Immature natural killer cell (primary cell): ENCODE results near the gene SLC6A18. TPM values are rescaled to one million over a fixed set of nuclear protein-coding genes. Genes with fewer than 3 reads are reported as not detected.
"Not testable (repeated sequence)": the region's sequence is repeated elsewhere in the genome, so short reads cannot be mapped to it uniquely, and the experiment has no call there.

Source experiments
- DNase-seq, 3 donors: peaks; one replicate each; pipeline ENCODE4 v3.0.0; 2022; ENCODE audit warnings: mixed read lengths in 1 of 3
- H3K27ac Mint-ChIP-seq, 6 donors: one replicate each; pipeline ENCODE4 v1.8.0; 2020; ENCODE audit warnings: mixed read lengths in 6 of 6, mild to moderate bottlenecking in 5 of 6, inconsistent platforms in 4 of 6, moderate library complexity in 3 of 6
- H3K27me3 Mint-ChIP-seq, 3 donors: one replicate each; pipeline ENCODE4 v1.8.0; 2020 to 2021; ENCODE audit warnings: low read depth in 3 of 3, mild to moderate bottlenecking in 3 of 3, mixed read lengths in 3 of 3, moderate library complexity in 3 of 3, inconsistent platforms in 1 of 3
- H3K36me3 Mint-ChIP-seq, 3 donors: one replicate each; pipeline ENCODE4 v1.8.0; 2020; ENCODE audit warnings: mixed read lengths in 3 of 3, inconsistent platforms in 2 of 3, mild to moderate bottlenecking in 2 of 3
- H3K4me1 Mint-ChIP-seq, 2 donors: one replicate each; pipeline ENCODE4 v1.8.0; 2020; ENCODE audit warnings: inconsistent platforms in 2 of 2, mild to moderate bottlenecking in 2 of 2, mixed read lengths in 2 of 2, moderate library complexity in 1 of 2
- H3K4me3 Mint-ChIP-seq, 5 donors: one replicate each; pipeline ENCODE4 v1.8.0; 2020; ENCODE audit warnings: mild to moderate bottlenecking in 5 of 5, mixed read lengths in 5 of 5, inconsistent platforms in 3 of 5, moderate library complexity in 3 of 5
- H3K9me3 Mint-ChIP-seq, 6 donors: one replicate each; pipeline ENCODE4 v1.8.0; 2020; ENCODE audit warnings: mild to moderate bottlenecking in 6 of 6, mixed read lengths in 6 of 6, inconsistent platforms in 4 of 6, moderate library complexity in 3 of 6
- polyA plus RNA-seq, 3 donors: library from polyadenylated mRNA; unstranded; fragments of 300-500 nt; fragmentation: Illumina TruSeq; gene quantifications; one replicate each; pipeline ENCODE4 v1.2.3, GENCODE V29; 2021

The SLC6A18 gene
- polyA plus RNA-seq, 3 donors from 2014 or later = not detected

DNA sequence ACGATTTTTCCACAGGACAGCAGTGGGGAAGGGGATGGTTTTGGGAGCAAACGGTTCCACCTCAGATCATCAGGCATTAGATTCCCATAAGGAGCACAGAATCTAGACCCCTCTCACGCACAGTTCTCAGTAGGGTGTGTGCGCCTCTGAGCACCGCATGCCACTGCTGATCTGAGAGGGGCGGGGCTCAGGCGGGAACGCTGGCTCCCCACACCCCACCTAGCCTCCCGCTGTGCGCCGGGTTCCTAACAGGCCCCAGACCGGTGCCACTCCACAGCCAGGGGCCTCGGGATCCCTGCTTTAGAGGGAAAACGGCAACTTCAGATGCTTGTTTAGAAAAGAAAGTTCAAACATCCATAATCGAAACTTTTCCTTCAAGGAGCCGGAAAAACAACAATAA is 49.3 kb downstream of the SLC6A18 start:
- Mint-ChIP-seq H3K4me3 (no peak overlapping the region), H3K27ac (no peak overlapping the region), H3K36me3 (no peaks in the 10 kb centered on the region), H3K4me1 (peaks cover 11% of the 10 kb centered on the region in 2 donors), H3K9me3 (no peaks in the 10 kb centered on the region), H3K27me3 (peaks cover 2 to 4% (median 3%) of the 10 kb centered on the region in 3 donors)
- no peak for DNase-seq

DNA sequence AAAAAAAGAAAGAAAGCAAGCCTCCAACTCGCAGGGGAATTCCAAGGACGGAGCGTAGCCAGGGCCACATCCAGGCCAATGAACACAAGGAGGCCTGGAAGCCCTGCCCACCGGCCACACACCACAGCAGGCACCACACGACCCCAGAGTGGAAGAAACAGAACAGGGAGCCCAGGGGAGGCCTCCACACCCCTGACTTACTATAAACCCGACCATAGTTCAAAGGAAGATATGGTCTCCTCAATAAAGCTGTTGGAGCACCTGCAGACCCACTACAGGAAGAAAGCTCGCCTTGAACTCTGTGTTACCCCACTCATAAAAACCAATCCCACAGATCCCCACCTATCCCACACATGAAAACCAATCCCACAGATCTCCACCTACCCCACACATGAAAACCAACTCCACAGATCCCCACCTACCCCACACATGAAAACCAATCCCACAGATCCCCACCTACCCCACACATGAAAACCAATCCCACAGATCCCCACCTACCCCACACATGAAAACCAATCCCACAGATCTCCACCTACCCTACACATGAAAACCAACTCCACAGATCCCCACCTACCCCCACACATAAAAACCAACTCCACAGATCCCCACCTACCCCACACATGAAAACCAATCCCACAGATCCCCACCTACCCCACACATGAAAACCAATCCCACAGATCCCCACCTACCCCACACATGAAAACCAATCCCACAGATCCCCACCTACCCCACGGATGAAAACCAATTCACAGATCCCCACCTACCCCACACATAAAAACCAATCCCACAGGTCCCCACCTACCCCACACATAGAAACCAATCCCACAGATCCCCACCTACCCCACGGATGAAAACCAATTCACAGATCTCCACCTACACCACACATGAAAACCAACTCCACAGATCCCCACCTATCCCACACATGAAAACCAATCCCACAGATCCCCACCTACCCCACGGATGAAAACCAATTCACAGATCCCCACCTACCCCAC is 50.5 kb downstream of the SLC6A18 start:
- not testable (repeated sequence) for H3K9me3 Mint-ChIP-seq, DNase-seq, H3K27ac Mint-ChIP-seq, H3K27me3 Mint-ChIP-seq, H3K4me3 Mint-ChIP-seq, H3K36me3 Mint-ChIP-seq
- peaks cover 11% of the 10 kb centered on the region in 2 donors for H3K4me1 Mint-ChIP-seq

DNA sequence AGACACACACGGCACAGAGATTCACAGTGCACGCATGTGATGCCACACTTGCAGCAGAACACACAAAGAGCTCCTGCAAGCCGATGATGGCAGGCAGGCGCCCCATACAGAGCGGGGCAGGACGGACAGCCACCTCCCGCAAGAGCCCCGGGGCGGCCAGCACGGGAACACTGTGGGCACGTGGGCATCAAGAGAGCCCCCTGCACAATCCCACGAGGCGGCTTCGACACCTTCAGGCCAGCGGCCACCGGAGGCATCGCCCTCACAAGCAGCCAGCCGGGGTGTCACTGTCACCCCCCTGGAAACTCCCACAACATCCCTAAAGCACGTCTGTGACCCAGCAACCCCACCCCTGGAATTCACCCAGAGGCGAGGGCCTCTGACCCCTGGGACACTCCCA is 51.7 kb downstream of the SLC6A18 start:
- Mint-ChIP-seq H3K27ac (peak overlapping the region in 2 of 6 donors; percentile 42 to 62), H3K9me3 (no peaks in the 10 kb centered on the region), H3K36me3 (no peaks in the 10 kb centered on the region), H3K4me1 (peaks cover 11% of the 10 kb centered on the region in 2 donors), H3K4me3 (peak overlapping the region in 2 of 5 donors; percentile 15 to 36), H3K27me3 (peaks cover 2 to 3% (median 2%) of the 10 kb centered on the region in 3 donors)
- no peak for DNase-seq

DNA sequence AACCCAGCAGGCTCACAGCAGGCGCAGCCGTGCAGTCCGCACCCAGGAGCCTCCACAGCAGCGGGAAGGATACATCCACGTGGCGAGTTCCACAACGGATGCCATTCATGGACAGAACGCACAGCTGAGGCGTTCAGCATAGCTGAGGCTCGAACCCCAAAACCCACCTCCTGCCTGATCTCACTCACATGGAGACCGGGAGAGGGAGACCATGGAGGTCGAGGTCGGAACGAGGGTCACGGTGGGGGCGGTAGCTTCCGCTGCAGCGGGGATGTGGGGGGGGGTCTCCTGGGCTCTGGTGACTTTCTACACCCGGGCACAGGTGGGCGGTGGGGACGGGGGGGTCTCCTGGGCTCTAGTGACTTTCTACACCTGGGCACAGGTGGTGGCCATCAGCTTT is 52.1 kb downstream of the SLC6A18 start:
- peaks cover 11% of the 10 kb centered on the region in 2 donors for H3K4me1 Mint-ChIP-seq
- no peaks in the 10 kb centered on the region for H3K9me3 Mint-ChIP-seq
- H3K36me3 Mint-ChIP-seq = no peaks in the 10 kb centered on the region
- H3K27me3 Mint-ChIP-seq = peaks cover 2 to 3% (median 2%) of the 10 kb centered on the region in 3 donors
- DNase-seq = no peak
- H3K27ac Mint-ChIP-seq = no peak overlapping the region
- no peak overlapping the region for H3K4me3 Mint-ChIP-seq

DNA sequence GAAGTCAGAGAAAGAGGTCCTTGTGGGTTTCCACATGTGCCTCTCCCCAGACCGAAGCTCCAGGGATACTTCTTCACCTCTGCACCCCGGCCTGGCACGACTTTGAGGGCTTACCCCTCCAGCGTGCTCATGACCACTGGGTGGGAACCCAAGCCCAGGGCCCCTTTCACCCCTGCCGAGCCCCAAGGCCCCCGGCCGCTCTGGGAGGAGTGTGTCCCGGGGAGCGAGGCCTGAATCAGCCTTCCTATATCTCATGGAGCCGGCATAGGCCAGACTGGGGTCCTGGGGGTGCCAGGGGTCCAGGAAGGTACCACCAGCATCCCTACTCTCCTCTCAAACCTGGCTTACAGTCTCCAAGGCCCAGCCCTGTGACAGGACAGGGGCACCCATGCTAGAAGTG is 52.6 kb downstream of the SLC6A18 start:
- Mint-ChIP-seq H3K4me3 (no peak overlapping the region), H3K27ac (no peak overlapping the region), H3K4me1 (peaks cover 11% of the 10 kb centered on the region in 2 donors), H3K9me3 (no peaks in the 10 kb centered on the region), H3K36me3 (no peaks in the 10 kb centered on the region), H3K27me3 (peaks cover 2 to 4% (median 2%) of the 10 kb centered on the region in 3 donors)
- DNase-seq = no peak

DNA sequence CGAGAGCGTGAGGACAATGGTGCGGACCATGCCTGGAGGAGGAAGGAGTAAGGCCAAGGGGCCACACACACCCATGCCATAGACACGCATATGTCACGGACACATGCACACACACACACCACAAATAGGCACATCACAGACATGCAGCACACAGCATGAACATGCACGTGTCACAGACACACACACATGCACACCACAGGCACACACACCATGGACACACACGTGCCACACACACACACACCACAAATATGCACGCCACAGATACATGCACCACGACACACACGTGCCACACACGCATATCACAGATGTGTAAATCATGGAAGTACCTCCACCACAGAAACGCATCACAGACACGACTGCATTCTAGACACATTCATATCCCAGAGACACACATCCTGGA is 53.0 kb downstream of the SLC6A18 start:
- H3K36me3 Mint-ChIP-seq = no peaks in the 10 kb centered on the region
- H3K4me1 Mint-ChIP-seq = peaks cover 11% of the 10 kb centered on the region in 2 donors
- H3K27ac Mint-ChIP-seq = no peak overlapping the region
- peaks cover 2 to 7% (median 2%) of the 10 kb centered on the region in 3 donors for H3K27me3 Mint-ChIP-seq
- H3K4me3 Mint-ChIP-seq = no peak overlapping the region
- no peaks in the 10 kb centered on the region for H3K9me3 Mint-ChIP-seq
- DNase-seq = no peak

DNA sequence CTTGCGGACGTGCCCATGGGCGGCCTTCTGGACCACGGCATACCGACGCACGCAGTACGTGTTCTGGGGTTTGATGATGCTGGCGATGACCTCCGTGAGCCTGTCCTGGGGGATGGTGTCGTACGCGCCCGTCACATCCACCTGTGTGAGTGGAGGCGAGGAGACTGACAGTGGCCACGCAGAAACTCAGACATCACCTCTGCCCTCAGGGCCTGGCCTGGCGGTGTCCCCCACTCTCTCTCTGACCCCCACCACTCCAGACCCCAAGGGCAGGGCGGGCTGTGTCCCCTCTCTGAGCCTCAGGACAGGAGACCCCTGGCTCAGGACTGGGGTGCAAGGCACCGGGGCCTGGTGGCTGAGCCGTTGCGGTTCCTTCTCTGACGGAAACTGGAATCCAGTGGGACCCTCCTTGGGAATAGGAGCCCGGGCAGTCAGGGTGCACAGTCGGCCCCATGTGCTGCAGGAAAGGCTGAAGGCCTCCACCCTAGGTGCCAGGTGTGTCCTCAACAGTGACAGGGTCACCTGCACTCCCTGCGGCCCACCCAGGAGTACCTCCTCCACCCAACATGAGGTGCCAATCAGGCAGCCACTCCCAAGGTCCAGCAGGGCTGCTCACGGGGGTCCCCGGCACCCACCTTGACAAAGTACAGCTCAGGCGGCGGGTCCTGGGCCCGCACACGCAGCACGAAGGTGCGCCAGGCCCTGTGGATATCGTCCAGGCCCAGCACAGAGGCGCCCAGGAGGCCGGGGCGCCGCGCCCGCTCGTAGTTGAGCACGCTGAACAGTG is 53.7 kb downstream of the SLC6A18 start:
- Mint-ChIP-seq H3K4me1 (peaks cover 11% of the 10 kb centered on the region in 2 donors), H3K4me3 (no peak overlapping the region), H3K9me3 (no peaks in the 10 kb centered on the region), H3K27ac (no peak overlapping the region), H3K36me3 (no peaks in the 10 kb centered on the region), H3K27me3 (peaks cover 0 to 7% (median 2%) of the 10 kb centered on the region in 3 donors)
- DNase-seq = no peak

DNA sequence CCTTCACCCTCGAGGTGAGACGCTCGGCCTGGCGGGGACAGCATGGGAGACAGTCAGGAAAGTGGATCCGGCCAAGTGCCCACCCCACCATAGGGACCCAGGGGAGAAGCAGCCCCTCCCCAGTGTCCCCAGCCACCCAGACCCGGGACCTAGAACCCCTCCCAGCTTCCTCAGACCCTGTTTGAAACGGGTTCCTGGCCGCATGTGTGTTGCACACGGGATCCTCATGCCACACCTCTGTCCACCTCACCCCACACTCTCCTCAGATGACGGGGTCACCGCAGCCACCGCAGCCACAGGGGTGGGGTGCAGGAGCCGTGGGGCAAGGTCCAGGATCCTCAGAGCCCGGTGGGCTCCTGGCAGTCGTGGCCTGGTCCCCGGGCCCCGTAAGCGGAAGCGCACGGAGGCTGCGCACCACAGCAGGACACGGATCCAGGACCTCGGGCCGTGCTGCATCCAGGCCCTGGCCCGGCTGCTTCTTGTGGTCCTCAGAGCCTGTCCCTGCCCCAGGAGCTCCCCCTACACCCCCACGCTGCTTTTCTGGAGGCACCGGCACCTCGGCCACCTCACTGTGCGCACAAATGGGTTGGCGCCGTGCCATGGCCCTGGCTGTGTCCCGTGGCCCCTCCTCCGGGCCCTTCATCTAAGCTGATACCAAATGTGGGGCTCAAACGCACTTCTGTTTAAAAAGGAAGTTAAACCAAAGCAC is 54.4 kb downstream of the SLC6A18 start:
- Mint-ChIP-seq H3K27me3 (peaks cover 0 to 7% (median 2%) of the 10 kb centered on the region in 3 donors), H3K27ac (no peak overlapping the region), H3K9me3 (no peaks in the 10 kb centered on the region), H3K36me3 (no peaks in the 10 kb centered on the region), H3K4me3 (no peak overlapping the region), H3K4me1 (peaks cover 11% of the 10 kb centered on the region in 2 donors)
- DNase-seq = no peak

DNA sequence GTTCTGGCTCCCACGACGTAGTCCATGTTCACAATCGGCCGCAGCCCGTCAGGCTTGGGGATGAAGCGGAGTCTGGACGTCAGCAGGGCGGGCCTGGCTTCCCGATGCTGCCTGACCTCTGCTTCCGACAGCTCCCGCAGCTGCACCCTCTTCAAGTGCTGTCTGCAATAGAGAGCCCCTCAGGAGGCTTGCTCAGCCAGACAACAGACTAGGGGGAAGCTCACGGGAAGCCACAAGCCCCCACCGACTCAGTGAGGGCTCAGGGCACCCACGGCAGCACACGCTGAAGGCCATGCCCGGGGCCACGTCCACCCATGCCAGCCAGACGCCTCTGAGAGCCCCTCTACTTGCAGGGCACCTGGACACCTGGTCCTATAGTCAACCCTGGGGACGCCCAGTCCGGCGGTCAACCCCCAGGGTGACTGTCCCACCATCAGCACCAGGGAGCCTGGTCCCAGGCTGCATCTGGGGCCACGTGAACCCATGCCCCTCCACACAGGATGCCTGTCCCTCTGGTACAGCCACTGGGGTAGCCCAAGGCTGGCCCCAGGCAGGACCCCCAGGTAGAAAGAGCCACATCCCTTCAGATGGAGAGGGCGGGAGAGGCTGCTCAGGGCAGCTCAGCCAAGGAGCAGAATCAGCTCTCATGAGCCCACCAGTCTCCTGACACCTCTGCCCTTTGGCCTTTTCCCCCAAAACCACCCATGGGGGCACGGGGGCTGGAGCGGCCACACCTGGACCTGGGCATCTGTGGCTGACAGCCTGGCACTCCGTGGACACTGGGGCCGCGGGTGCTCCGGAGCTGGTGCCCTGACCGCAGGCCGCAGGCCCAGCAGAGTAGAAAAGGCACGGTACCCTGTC is 55.2 kb downstream of the SLC6A18 start:
- no peak overlapping the region for H3K27ac Mint-ChIP-seq
- peaks cover 9 to 11% of the 10 kb centered on the region in 2 donors for H3K4me1 Mint-ChIP-seq
- no peak for DNase-seq
- no peaks in the 10 kb centered on the region for H3K9me3 Mint-ChIP-seq
- no peaks in the 10 kb centered on the region for H3K36me3 Mint-ChIP-seq
- peaks cover 0 to 6% (median 2%) of the 10 kb centered on the region in 3 donors for H3K27me3 Mint-ChIP-seq
- no peak overlapping the region for H3K4me3 Mint-ChIP-seq

DNA sequence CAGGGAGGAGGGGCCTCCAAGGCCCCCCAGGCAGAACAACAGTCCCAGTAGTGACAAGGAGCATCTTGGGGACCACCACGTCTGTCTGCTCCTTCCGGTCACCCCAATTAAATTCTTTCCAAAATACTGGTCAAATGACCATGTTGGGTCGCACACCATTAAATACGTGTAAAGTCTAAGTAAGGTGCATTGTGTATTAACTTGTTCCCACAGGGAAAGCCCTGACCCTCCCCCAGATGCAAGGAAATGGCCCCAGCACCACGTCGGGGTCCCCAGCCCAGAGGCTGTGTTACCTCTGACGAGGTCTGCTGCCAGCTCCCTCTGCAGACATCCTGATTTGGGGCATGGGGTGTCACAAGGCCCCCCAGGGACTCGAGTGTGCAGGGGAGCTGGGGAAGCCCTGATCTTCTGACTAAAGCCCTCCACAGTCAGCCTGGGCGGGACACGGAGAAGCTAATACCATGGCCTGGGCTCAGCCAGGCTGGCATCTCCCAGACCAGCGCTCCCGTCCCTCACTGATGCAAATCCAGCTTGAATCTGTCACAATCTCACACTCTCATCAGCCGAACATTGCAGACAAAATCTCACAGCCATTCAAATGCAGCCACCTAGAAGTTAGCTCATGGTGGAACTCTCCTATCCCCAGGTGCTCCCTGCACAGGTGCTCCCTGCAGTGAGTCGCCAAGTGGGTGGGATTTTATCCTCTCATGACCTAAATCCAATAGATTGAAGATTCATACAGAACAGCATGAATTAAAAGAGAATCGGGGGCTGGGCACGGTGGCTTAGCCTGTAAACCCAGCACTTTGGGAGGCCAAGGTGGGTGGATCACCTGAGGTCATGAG is 56.1 kb downstream of the SLC6A18 start:
- Mint-ChIP-seq H3K4me1 (peaks cover 6 to 8% of the 10 kb centered on the region in 2 donors), H3K36me3 (no peaks in the 10 kb centered on the region), H3K4me3 (no peak overlapping the region), H3K27ac (no peak overlapping the region), H3K27me3 (peaks cover 0 to 6% (median 2%) of the 10 kb centered on the region in 3 donors), H3K9me3 (no peaks in the 10 kb centered on the region)
- DNase-seq = no peak

DNA sequence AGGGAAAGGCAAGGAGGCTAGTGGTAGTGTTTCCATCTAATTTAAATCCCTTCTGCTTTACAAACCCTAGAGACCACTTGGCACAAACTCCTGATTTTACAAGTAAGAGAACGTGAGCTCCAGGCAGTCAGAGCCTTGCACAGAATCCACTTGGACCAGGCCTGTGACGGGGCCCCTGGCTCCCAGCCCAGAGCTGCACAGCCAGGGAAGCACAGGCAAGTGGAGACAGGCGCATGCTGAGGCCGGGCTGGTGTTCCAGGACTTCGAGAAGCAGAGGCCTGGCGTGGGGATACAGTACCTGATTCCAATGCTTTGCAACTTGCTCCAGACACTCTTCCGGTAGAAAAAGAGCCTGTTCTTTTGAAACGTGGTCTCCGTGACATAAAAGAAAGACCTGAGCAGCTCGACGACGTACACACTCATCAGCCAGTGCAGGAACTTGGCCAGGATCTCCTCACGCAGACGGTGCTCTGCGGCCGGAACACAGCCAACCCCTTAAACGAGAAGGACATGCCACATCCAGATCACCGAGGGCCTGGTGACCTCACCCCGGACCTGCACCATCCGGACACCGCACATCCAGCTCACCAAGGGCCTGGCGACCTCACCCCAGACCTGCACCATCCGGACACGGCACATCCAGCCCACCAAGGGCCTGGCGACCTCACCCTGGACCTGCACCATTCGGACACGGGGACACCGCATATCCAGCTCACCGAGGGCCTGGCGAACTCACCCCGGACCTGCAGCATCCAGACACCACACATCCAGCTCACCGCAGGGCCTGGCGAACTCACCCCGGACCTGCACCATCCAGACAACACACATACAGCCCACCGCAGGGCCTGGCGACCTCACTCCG is 57.2 kb downstream of the SLC6A18 start:
- no peak for DNase-seq
- Mint-ChIP-seq H3K27ac (no peak overlapping the region), H3K4me1 (no peaks in the 10 kb centered on the region), H3K27me3 (peaks cover 0 to 6% (median 2%) of the 10 kb centered on the region in 3 donors), H3K9me3 (no peaks in the 10 kb centered on the region), H3K4me3 (no peak overlapping the region), H3K36me3 (no peaks in the 10 kb centered on the region)
